HG02852 (cell line): Measurements from ENCODE around the gene MYRF.
A peak's percentile ranks its signal among the peaks of the same experiment; 100 is the strongest.

Source experiments
- ATAC-seq: cut with Tn5 transposase; IDR thresholded peaks from one replicate; pipeline ENCODE4 v1.9.1; 2021; ENCODE audit warnings: mild to moderate bottlenecking, moderate library complexity; ENCODE audit not compliant: unreplicated experiment

MYRF gene

GRCh38 chr11:61792310-61793082 lies 40.1 kb downstream of the MYRF start, which contains the start of the genes FEN1 and TMEM258:
Gene FEN1, plus strand, starts transcription at chr11:61792911. Its CDS starts 2,451 bp downstream, at chr11:61795362.
Gene TMEM258, minus strand, starts transcription at chr11:61792599. Its CDS starts 41 bp downstream, at chr11:61792558.
- peak; percentile 84 for ATAC-seq

- peak; percentile 29 for ATAC-seq
Observed at GRCh38 chr11:61793083-61793828, 40.8 kb downstream of the MYRF start.

GRCh38 chr11:61793829-61794204 lies 41.4 kb downstream of the MYRF start:
- ATAC-seq = no peak

- no peak for ATAC-seq
Observed at GRCh38 chr11:61794579-61794978, 42.1 kb downstream of the MYRF start.

GRCh38 chr11:61795459-61795858 lies 43.0 kb downstream of the MYRF start:
- ATAC-seq = no peak

GRCh38 chr11:61795876-61796526 lies 43.6 kb downstream of the MYRF start:
- no peak for ATAC-seq

- ATAC-seq = no peak
Observed at GRCh38 chr11:61797263-61797944, 45.0 kb downstream of the MYRF start.

GRCh38 chr11:61799665-61800284 lies 47.3 kb downstream of the MYRF start:
- no peak for ATAC-seq

GRCh38 chr11:61800331-61801281 lies 48.2 kb downstream of the MYRF start:
- no peak for ATAC-seq

GRCh38 chr11:61802605-61803004 lies 50.2 kb downstream of the MYRF start:
- no peak for ATAC-seq

GRCh38 chr11:61803889-61804647 lies 51.6 kb downstream of the MYRF start:
- ATAC-seq = no peak

- ATAC-seq = no peak
Observed at GRCh38 chr11:61805146-61805545, 52.7 kb downstream of the MYRF start.

GRCh38 chr11:61806785-61807184 lies 54.3 kb downstream of the MYRF start:
- ATAC-seq = no peak

GRCh38 chr11:61810671-61811175 lies 58.3 kb downstream of the MYRF start:
- ATAC-seq = no peak

GRCh38 chr11:61811831-61812230 lies 59.4 kb downstream of the MYRF start:
- ATAC-seq = no peak

- no peak for ATAC-seq
Observed at GRCh38 chr11:61812736-61813411, 60.4 kb downstream of the MYRF start.

- ATAC-seq = no peak
Observed at GRCh38 chr11:61814247-61814957, 62.0 kb downstream of the MYRF start.
